Loucy (cell line): Measurements from ENCODE around the gene LIPC.
A peak's percentile ranks its signal among the peaks of the same experiment; 100 is the strongest.

Experiments used
- H2AFZ ChIP-seq: fragments of 200-600 bp; sonication (generic); 2 replicates; pipeline ENCODE4 v1.6.0; 2016; ENCODE audit warnings: antibody characterized with exemption, mild to moderate bottlenecking, low read length, moderate library complexity
- H3F3A ChIP-seq: fragments of 200-600 bp; 2 replicates; pipeline ENCODE4 v1.6.0; 2016; ENCODE audit warnings: antibody characterized with exemption, low read depth, mild to moderate bottlenecking
- H3K27me3 ChIP-seq: fragments of 200-600 bp; sonication (generic); 2 replicates; pipeline ENCODE4 v1.6.1; 2014; ENCODE audit warnings: low read length, mild to moderate bottlenecking; ENCODE audit not compliant: insufficient read depth, poor library complexity, severe bottlenecking
- H3K36me3 ChIP-seq: fragments of 200-600 bp; sonication (generic); 2 replicates; pipeline ENCODE4 v1.6.1; 2016; ENCODE audit warnings: low read length; ENCODE audit not compliant: insufficient read depth
- H3K4me1 ChIP-seq: fragments of 200-600 bp; sonication (generic); 2 replicates; pipeline ENCODE4 v1.5.1; 2014; ENCODE audit warnings: low read length, mild to moderate bottlenecking; ENCODE audit not compliant: insufficient read depth, poor library complexity, severe bottlenecking
- H3K4me2 ChIP-seq: fragments of 200-600 bp; sonication (generic); 2 replicates; pipeline ENCODE4 v1.6.0; 2014; ENCODE audit warnings: antibody characterized with exemption, low read length, low read depth, mild to moderate bottlenecking; ENCODE audit not compliant: poor library complexity, severe bottlenecking
- H3K4me3 ChIP-seq: fragments of 200-600 bp; sonication (generic); 2 replicates; pipeline ENCODE4 v1.5.1; 2014; ENCODE audit warnings: low read length, mild to moderate bottlenecking, mixed read lengths; ENCODE audit not compliant: poor library complexity, severe bottlenecking
- H3K79me2 ChIP-seq: fragments of 200-600 bp; sonication (generic); 2 replicates; pipeline ENCODE4 v1.6.1; 2014; ENCODE audit warnings: low read length; ENCODE audit not compliant: insufficient read depth
- H3K9ac ChIP-seq: fragments of 200-600 bp; sonication (generic); 2 replicates; pipeline ENCODE4 v1.6.0; 2014; ENCODE audit warnings: mild to moderate bottlenecking, low read depth, low read length, moderate library complexity; ENCODE audit not compliant: poor library complexity, severe bottlenecking
- H3K9me2 ChIP-seq: fragments of 200-600 bp; sonication (generic); replicated peaks from 2 replicates; pipeline ENCODE4 v1.6.1; 2016; ENCODE audit warnings: low read depth, low read length, mixed read lengths
- H3K9me3 ChIP-seq: fragments of 200-600 bp; sonication (generic); 2 replicates; pipeline ENCODE4 v1.6.1; 2014; ENCODE audit warnings: mild to moderate bottlenecking, antibody characterized with exemption, low read length, low read depth; ENCODE audit not compliant: insufficient read depth
- H4K20me1 ChIP-seq: fragments of 200-600 bp; sonication (generic); 2 replicates; pipeline ENCODE4 v1.6.0; 2014; ENCODE audit warnings: antibody characterized with exemption, low read length, mild to moderate bottlenecking; ENCODE audit not compliant: insufficient read depth, poor library complexity, severe bottlenecking
- CTCF ChIP-seq: fragments of 200-600 bp; sonication (generic); conservative IDR thresholded peaks from 2 replicates; pipeline ENCODE4 v1.5.1; 2014; ENCODE audit warnings: mild to moderate bottlenecking, antibody characterized with exemption, low read length
- EZH2phosphoT487 ChIP-seq: fragments of 200-600 bp; IDR thresholded peaks from 2 replicates; pipeline ENCODE4 v1.6.1; 2018; ENCODE audit warnings: antibody characterized with exemption, mild to moderate bottlenecking, moderate library complexity, borderline replicate concordance

Gene LIPC

GRCh38 chr15:58475573-58476524 lies 44.1 kb downstream of the LIPC start:
- H3K4me3 ChIP-seq = peak overlapping the region; percentile 68
- H4K20me1 ChIP-seq = no peaks in the 10 kb centered on the region
- peak overlapping the region; percentile 87 for H3K9ac ChIP-seq
- no peaks in the 10 kb centered on the region for H3K9me2 ChIP-seq
- H3K36me3 ChIP-seq = no peaks in the 10 kb centered on the region
- H3K9me3 ChIP-seq = no peaks in the 10 kb centered on the region
- no peak for TF ChIP-seq CTCF
- no peak for TF ChIP-seq EZH2phosphoT487
- peaks cover 45% of the 10 kb centered on the region for H3K79me2 ChIP-seq
- H3F3A ChIP-seq = peaks cover 24% of the 10 kb centered on the region
- no peaks in the 10 kb centered on the region for H3K27me3 ChIP-seq
- peaks cover 84% of the 10 kb centered on the region for H3K4me1 ChIP-seq
- H2AFZ ChIP-seq = no peak overlapping the region
- peak overlapping the region; percentile 82 for H3K4me2 ChIP-seq

GRCh38 chr15:58476525-58477162 lies 44.9 kb downstream of the LIPC start:
- H4K20me1 ChIP-seq = no peaks in the 10 kb centered on the region
- no peaks in the 10 kb centered on the region for H3K36me3 ChIP-seq
- H3K4me2 ChIP-seq = peak overlapping the region; percentile 82
- H3F3A ChIP-seq = peaks cover 24% of the 10 kb centered on the region
- H3K27me3 ChIP-seq = no peaks in the 10 kb centered on the region
- H3K9me3 ChIP-seq = no peaks in the 10 kb centered on the region
- no peak overlapping the region for H2AFZ ChIP-seq
- H3K9ac ChIP-seq = peak overlapping the region; percentile 87
- no peak for TF ChIP-seq EZH2phosphoT487
- no peak for TF ChIP-seq CTCF
- H3K79me2 ChIP-seq = peaks cover 37% of the 10 kb centered on the region
- H3K9me2 ChIP-seq = no peaks in the 10 kb centered on the region
- peaks cover 78% of the 10 kb centered on the region for H3K4me1 ChIP-seq
- peak overlapping the region; percentile 68 for H3K4me3 ChIP-seq

GRCh38 chr15:58477170-58477569 lies 45.4 kb downstream of the LIPC start:
- peaks cover 31% of the 10 kb centered on the region for H3K79me2 ChIP-seq
- peak overlapping the region; percentile 87 for H3K9ac ChIP-seq
- peak overlapping the region; percentile 82 for H3K4me2 ChIP-seq
- peaks cover 73% of the 10 kb centered on the region for H3K4me1 ChIP-seq
- no peaks in the 10 kb centered on the region for H3K27me3 ChIP-seq
- H3F3A ChIP-seq = peaks cover 24% of the 10 kb centered on the region
- TF ChIP-seq CTCF (no peak), EZH2phosphoT487 (no peak)
- H2AFZ ChIP-seq = peak overlapping the region; percentile 18; the same call in 1 of the 2 replicates
- H4K20me1 ChIP-seq = no peaks in the 10 kb centered on the region
- no peaks in the 10 kb centered on the region for H3K9me2 ChIP-seq
- no peaks in the 10 kb centered on the region for H3K36me3 ChIP-seq
- peak overlapping the region; percentile 68 for H3K4me3 ChIP-seq
- H3K9me3 ChIP-seq = no peaks in the 10 kb centered on the region
